T1000 (cell line): ENCODE measurements around the gene UXS1.

Experiments
- DNase-seq: peaks from one replicate; lab custom pipeline; 2025; ENCODE audit warnings: mixed read lengths; lab: John Stamatoyannopoulos, UW

Gene UXS1

GRCh38 chr2:106076941-106077340 lies 117.2 kb downstream of the UXS1 start:
- DNase-seq, result no peak

DNA sequence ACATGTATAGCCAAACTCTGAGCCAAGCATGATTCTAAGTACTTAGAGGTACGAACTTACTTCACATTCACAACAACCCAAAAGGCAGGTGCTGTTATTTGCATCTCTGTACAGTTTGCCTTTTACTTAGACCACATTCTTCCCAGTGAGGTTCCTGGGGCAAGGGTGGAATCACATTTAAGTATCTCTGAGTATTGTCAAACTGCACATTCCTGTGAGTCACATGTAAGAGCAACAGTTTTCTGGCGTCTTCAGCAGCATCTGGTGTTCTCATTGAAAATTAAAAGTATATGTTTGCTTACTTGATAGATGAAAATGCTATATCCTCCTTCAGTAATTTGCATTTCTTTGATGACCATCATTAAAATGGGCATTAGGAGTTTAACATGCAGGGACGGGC lies 119.1 kb downstream of the UXS1 start:
- DNase-seq, result no peak

GRCh38 chr2:106073678-106074406 lies 120.3 kb downstream of the UXS1 start:
- DNase-seq, result no peak

DNA sequence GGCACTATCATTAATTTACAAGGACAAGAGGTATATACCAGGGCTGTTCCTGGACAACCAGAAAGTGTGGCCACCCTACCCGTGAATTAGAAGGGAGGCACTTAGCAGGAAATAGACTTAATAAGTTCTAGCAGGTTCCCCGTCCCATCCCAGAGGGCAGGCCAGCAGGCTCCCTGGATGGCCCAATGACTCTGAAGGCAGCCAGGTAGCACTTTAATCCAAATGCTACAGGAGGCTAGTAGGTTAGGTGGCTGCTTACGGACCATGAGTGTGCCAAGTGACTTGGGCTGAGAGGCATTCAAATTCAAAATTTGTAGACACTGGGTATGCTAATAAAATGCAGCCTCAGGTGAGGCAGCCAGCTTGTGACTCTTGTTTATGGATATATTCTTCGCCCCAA lies 123.9 kb downstream of the UXS1 start:
- DNase-seq, result no peak

DNA sequence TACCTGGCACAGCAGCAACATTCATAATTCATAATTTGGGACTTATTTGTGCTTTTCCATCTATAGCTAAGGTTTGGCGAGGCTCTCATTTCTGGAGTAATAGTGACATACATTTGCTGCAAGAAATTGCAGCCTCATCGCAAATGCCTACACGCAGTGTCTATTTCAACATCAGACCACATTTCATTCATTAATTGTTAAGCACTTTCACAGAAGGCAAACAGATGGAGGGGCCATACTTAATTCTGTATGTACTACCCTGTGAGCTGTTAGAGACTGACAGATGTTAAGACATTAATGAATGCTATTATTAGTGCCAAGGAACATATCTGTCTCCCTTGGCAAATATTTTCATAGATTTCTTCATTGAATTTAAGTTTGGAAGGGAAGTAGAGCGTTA lies 125.7 kb downstream of the UXS1 start:
- no peak for DNase-seq

DNA sequence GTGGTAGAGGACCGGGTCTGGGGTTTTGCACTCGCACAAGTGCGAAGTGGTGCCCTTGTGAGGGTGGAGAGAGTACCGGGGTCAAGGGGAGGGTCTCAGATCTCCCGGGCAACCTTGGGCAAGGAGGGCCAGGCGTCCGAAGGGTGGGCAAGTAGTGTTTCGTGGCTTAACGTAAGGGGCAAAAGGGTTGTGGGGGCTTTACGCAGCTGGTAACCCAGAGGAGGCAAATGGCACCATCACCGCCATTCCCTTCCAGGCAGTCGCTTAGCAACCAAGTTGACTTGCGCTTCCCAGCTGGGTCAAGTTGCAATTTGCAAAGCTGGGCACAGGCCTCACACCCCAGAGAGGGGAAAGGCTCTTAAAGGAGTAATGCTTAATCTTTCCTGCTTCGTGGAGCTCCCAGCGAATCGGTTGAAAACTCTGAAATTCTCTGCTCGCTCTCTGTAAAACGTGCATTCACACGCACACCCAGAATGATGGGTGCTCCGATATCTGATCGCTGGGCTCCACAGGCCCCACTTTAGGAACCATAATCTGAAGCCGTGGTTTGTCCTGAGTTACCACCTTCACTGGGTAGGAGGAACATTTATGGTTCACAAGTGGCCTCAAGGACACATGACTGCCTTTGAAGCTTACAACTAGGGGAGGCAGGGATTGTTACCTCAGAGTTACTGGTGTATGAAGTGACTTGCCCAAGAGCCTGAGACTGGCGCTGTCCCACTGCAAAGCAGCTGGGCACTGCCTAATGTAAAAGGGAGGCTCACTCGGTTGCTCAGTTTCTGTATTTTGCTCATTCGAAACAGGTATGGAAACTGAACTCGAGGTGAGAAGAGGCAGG lies 127.9 kb downstream of the UXS1 start:
- no peak for DNase-seq

DNA sequence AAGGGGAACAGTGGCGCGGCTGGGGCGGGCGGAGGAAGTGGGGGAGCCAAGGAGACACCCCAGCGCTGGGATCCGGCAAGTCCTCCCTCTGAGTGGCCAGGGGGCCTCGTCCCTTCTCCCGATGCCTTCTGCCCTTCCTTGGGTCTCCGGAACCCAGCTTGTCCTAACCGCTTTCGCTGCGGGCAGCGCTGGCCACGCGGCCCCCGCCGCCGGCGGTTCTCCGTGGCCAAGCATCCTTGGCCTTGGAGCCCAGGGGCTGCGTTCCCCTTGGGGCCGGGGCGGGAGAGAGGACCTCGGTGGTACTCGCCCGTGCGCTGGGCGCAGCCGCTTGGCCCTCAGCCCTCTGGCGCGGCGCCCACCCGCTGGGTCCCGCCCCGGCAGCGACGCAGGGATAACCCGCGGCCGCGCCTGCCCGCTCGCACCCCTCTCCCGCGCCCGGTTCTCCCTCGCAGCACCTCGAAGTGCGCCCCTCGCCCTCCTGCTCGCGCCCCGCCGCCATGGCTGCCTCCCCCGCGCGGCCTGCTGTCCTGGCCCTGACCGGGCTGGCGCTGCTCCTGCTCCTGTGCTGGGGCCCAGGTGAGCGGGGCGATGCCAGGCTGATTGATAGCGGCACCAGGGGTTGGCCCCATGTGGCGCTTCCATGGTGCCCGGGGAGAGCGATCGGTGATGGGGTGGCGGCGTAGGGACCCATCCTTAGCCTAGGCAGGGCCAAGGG lies 128.7 kb downstream of the UXS1 start:
- no peak for DNase-seq

DNA sequence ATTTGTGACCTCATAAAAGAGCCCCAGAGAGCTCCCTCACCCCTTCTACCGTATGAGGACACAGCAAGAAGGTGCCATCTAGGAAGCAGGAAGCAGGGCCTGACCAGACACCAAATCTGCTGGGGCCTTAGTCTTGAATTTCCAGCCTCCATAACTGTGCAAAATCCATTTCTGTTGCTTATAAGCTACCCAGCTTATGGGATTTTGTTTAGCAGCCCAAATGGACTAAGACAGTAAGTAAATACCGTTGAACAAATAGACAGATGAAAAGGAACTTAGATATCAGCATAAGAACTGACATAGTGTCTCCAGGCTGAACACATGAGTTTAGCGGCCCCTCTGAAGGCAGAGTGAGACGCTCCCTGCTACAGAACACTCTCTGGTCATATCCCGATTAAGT lies 130.9 kb downstream of the UXS1 start:
- no peak for DNase-seq

GRCh38 chr2:106062627-106063026 lies 131.5 kb downstream of the UXS1 start:
- DNase-seq, result no peak

DNA sequence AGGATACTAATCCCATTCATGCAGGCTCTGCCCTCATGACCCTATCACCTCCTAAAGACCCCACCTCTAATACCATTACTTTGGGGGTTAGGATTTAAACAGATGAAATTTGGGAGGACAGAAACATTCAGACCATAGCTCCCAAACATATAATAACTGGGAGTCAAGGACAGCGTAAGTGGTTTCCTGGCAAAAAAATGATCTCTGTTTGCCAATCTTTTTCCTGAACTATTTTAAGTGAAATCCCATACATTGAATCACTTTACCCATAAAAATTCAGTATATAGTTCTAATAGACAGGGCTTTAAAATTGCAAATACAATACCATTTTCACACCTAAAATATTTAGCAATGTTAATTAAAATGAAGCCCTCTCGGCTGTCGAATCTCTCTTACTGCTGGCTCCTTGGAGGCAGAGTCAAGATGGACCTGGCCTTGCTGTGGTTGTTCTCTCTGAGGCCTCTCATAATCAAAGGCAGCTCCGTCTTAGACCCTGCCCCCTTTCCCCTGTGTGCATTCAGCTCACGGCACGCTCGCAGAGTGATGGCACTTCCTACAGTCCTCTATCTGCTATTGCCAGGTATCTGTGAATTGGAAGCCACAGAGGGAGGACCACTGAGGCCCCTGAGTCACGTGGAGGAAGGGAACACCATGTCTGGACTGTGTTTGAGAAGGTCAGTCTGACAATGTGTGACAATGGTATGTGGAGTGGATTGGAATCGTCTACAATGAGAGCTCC lies 132.3 kb downstream of the UXS1 start:
- no peak for DNase-seq

DNA sequence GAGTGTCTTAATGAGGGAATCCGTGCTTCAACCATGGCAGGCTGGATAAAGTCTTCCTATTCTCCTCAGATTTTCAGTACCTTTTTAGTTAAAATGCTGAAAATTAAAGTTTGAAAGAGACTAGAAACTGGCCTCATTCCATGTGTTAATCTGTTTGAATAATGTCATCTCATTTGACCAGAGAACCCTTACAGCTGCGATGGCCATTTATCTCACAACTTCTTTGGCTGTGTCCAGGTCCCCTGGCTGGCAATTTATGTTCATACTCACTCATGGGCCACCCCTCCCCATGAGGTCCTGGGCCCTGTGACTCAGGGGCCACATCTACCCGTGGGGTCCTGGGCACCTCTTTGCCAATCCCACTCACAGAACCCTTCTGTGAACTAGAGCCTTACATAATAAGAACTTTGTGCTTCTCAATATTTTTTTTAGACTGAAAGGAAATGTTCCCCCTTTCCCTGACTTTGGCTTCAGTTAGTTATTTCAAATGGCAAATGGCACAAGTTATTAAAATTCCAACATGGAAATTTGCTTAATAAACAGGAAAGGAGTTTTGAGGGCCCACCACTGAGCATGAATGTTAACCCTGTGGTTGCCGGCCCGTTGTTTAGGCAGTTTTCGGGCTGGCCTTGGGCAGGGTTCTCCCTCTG lies 134.6 kb downstream of the UXS1 start:
- DNase-seq, result no peak

GRCh38 chr2:106058469-106059137 lies 135.5 kb downstream of the UXS1 start:
- DNase-seq, result no peak

GRCh38 chr2:106057206-106057605 lies 136.9 kb downstream of the UXS1 start:
- no peak for DNase-seq

- DNase-seq, result no peak
These were observed 139.0 kb downstream of the UXS1 start for GRCh38 chr2:106054880-106055655.

DNA sequence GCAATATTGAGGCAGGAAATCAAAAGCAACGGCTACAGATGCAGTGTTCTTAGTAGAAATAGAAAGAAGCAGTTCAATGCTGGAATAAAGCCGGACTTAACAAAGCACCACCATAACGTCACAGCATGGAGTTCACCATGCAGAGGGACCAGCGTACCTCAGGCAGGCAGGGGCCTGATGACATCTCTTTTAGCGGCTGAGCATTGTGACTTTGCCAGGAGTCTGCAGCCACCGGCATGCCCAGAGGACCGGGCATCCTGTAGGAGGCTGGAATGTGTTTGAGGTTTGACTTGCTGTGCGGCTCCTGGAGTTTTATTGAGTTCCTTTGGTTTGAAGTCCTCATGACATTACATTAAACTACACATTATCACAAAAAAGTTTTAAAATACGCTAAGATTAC lies 139.8 kb downstream of the UXS1 start:
- no peak for DNase-seq

- no peak for DNase-seq
These were observed 140.5 kb downstream of the UXS1 start for GRCh38 chr2:106053581-106053980.

- no peak for DNase-seq
These were observed 141.0 kb downstream of the UXS1 start for GRCh38 chr2:106053116-106053515.

DNA sequence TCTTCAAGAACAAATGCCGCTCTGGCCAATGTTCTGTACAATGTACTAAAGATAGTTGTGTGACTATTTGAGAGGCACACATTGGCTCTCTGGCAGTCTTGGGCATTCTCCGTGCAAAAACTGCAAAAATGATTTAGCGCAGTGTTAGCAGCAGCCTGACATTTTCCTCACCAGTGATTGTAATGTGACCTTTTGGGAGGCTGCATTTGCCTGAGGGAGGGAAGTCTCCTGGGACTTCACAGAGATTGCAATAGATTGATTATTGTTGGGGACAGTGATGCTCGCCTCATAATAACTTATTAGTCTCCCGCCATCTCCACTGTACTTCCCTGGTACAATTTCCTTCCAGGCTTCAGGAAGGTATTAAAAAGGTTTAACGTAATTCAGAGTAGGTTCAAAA lies 149.2 kb downstream of the UXS1 start:
- DNase-seq, result no peak

- DNase-seq, result no peak
These were observed 150.1 kb downstream of the UXS1 start for GRCh38 chr2:106044021-106044420.
